ENCODE data around the gene IFI27L1. TPM values are rescaled to one million over a fixed set of nuclear protein-coding genes. Genes with fewer than 3 reads are reported as not detected.
"Not testable (repeated sequence)": the region's sequence is repeated elsewhere in the genome, so short reads cannot be mapped to it uniquely, and the experiment has no call there.

Gene IFI27L1
- total RNA-seq, 1 donor = 9.8 TPM

DNA sequence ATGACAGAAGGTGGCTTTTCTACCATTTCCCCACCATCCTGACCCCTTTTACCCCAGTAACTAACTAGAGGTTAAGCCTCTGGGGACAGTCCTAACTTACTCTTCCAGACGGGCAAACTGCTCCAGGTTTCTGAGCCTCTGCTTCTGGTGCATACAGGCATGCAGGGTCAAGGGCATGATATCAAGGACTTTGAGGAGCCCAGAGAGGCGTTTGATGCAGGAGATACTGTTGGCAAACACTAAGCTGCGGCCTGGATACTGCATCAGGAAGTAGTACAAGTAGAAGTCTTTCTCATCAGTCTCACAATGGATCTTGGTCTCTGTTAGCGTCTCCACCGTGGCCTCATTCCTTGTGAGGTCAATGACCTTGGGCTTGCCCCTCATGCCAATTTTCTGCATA, 21.1 kb upstream of the IFI27L1 start:
- Histone ChIP-seq H2AFZ (ENCODE audit: low read length) (no peak overlapping the region), H3K9me3 (ENCODE audit: low read depth, low read length) (no peaks in the 10 kb centered on the region), H3K4me3 (ENCODE audit: insufficient read depth, low read length) (no peak overlapping the region), H3K36me3 (ENCODE audit: insufficient read depth, low read length) (peaks cover 71% of the 10 kb centered on the region), H3K27me3 (ENCODE audit: insufficient read depth, low read length) (no peaks in the 10 kb centered on the region), H3K4me1 (ENCODE audit: insufficient read depth, low read length) (peaks cover 18% of the 10 kb centered on the region), H3K27ac (ENCODE audit: low read depth, low read length) (no peak overlapping the region), H3K4me2 (ENCODE audit: insufficient read depth, low read length) (no peak overlapping the region), H3K79me2 (ENCODE audit: insufficient read depth, low read length) (peaks cover 66% of the 10 kb centered on the region), H4K20me1 (ENCODE audit: insufficient read depth, low read length) (peaks cover 40% of the 10 kb centered on the region)
- TF ChIP-seq, protein P1, sequence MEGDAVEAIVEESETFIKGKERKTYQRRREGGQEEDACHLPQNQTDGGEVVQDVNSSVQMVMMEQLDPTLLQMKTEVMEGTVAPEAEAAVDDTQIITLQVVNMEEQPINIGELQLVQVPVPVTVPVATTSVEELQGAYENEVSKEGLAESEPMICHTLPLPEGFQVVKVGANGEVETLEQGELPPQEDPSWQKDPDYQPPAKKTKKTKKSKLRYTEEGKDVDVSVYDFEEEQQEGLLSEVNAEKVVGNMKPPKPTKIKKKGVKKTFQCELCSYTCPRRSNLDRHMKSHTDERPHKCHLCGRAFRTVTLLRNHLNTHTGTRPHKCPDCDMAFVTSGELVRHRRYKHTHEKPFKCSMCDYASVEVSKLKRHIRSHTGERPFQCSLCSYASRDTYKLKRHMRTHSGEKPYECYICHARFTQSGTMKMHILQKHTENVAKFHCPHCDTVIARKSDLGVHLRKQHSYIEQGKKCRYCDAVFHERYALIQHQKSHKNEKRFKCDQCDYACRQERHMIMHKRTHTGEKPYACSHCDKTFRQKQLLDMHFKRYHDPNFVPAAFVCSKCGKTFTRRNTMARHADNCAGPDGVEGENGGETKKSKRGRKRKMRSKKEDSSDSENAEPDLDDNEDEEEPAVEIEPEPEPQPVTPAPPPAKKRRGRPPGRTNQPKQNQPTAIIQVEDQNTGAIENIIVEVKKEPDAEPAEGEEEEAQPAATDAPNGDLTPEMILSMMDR (IDR thresholded peaks at IDR 0.05; ENCODE audit: extremely low read depth, low read depth, low read length) = no peak
- no peak for DNase-seq (ENCODE audit: insufficient read length, low spot score, missing footprints)

DNA sequence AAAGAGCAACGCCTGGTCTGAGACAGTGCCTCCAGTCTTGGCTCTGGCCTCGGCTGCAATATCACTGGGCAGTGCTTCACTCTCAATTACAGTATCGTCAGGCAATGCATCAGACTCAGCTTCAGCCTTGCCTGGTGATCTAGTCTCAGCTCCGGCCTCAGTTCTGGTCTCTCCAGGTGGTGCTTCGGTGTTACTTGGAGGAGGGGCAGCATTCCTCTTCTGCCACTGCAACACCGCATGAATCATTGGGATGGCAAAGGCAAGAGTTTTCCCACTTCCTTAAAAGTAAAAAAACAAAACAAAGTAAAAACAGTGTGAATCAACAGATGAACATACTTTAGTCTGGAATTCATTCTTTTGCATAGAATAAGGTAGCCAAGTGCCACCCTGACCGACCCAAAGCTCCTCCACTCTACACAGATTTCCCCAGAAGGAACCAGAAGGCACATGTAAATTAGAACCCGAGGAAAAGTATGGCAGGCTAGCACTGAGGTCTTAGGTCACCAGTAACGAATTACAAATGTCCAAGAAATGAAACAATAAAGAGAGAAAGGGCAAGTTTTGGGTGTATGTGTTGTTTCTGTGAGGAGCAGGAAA, 18.7 kb upstream of the IFI27L1 start:
- no peak for DNase-seq (ENCODE audit: insufficient read length, low spot score, missing footprints)
- Histone ChIP-seq H3K4me1 (ENCODE audit: insufficient read depth, low read length) (peaks cover 18% of the 10 kb centered on the region), H3K4me2 (ENCODE audit: insufficient read depth, low read length) (peak overlapping the region; percentile 46), H4K20me1 (ENCODE audit: insufficient read depth, low read length) (peaks cover 59% of the 10 kb centered on the region), H3K79me2 (ENCODE audit: insufficient read depth, low read length) (peaks cover 90% of the 10 kb centered on the region), H3K36me3 (ENCODE audit: insufficient read depth, low read length) (peaks cover 49% of the 10 kb centered on the region), H3K4me3 (ENCODE audit: insufficient read depth, low read length) (no peak overlapping the region), H3K27me3 (ENCODE audit: insufficient read depth, low read length) (no peaks in the 10 kb centered on the region), H3K9me3 (ENCODE audit: low read depth, low read length) (no peaks in the 10 kb centered on the region), H2AFZ (ENCODE audit: low read length) (no peak overlapping the region), H3K27ac (ENCODE audit: low read depth, low read length) (peak overlapping the region; percentile 58)
- TF ChIP-seq, protein P1 (IDR thresholded peaks at IDR 0.05; ENCODE audit: extremely low read depth, low read depth, low read length) = no peak

DNA sequence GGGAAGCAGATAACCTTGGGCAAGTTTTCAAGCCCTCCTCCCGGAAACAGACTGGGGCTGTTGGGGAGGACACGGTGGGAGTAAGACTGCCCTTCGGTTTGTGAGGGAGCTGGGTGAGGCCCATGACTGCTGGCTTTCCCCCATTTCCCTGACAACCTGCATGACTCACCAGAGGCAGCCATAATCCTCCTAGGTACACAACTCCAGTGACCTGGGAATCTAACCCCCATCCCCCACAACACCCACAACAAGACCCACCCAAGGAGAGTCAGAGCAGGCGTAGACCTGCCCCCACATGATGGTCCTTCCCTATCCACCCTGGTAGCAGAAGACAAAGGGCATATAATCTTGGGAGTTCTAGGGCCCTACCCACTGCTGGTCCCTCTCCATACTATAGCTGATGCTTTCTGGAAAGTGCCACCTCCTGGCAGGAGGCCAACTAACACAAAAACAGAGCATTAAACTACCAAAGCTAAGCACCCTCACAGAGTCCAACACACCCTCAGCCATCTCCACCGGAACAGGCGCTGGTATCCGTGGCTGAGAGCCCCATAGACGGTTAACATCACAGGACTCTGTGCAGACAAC, 14.9 kb upstream of the IFI27L1 start:
- Histone ChIP-seq H3K4me2 (ENCODE audit: insufficient read depth, low read length) (no peak overlapping the region), H3K9me3 (ENCODE audit: low read depth, low read length) (no peaks in the 10 kb centered on the region), H3K27ac (ENCODE audit: low read depth, low read length) (no peak overlapping the region), H3K27me3 (ENCODE audit: insufficient read depth, low read length) (no peaks in the 10 kb centered on the region), H4K20me1 (ENCODE audit: insufficient read depth, low read length) (peaks cover 66% of the 10 kb centered on the region), H3K4me3 (ENCODE audit: insufficient read depth, low read length) (no peak overlapping the region), H2AFZ (ENCODE audit: low read length) (no peak overlapping the region), H3K4me1 (ENCODE audit: insufficient read depth, low read length) (peaks cover 18% of the 10 kb centered on the region), H3K79me2 (ENCODE audit: insufficient read depth, low read length) (peaks cover 97% of the 10 kb centered on the region), H3K36me3 (ENCODE audit: insufficient read depth, low read length) (peaks cover 13% of the 10 kb centered on the region)
- TF ChIP-seq, protein P1 (IDR thresholded peaks at IDR 0.05; ENCODE audit: extremely low read depth, low read depth, low read length) = no peak
- no peak for DNase-seq (ENCODE audit: insufficient read length, low spot score, missing footprints)

DNA sequence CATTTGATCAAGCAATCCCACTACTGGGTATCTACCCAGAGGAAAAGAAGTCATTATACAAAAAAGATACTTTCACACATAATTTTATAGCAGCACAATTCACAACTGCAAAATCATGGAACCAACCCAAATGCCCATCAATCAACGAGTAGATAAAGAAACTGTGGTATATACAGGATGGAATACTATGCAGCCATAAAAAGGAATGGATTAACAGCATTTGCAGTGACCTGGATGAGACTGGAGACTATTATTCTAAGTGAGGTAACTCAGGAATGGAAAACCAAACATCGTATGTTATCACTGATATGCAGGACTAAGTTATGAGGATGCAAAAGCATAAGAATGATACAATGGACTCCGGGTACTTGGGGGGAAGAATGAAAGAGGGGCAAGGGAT, 9.0 kb upstream of the IFI27L1 start:
- not testable (repeated sequence) for DNase-seq (ENCODE audit: insufficient read length, low spot score, missing footprints); H2AFZ ChIP-seq (ENCODE audit: low read length); H3K36me3 ChIP-seq (ENCODE audit: insufficient read depth, low read length); H3K27me3 ChIP-seq (ENCODE audit: insufficient read depth, low read length); H3K4me3 ChIP-seq (ENCODE audit: insufficient read depth, low read length); H3K9me3 ChIP-seq (ENCODE audit: low read depth, low read length); H3K4me1 ChIP-seq (ENCODE audit: insufficient read depth, low read length); H3K4me2 ChIP-seq (ENCODE audit: insufficient read depth, low read length); H3K27ac ChIP-seq (ENCODE audit: low read depth, low read length)
- peaks cover 97% of the 10 kb centered on the region for H3K79me2 ChIP-seq (ENCODE audit: insufficient read depth, low read length)
- H4K20me1 ChIP-seq (ENCODE audit: insufficient read depth, low read length) = peaks cover 35% of the 10 kb centered on the region
